ENCODE results near the gene SMIM30.

Gene SMIM30

GRCh38 chr7:113113912-113114311 is 4.4 kb downstream of the SMIM30 start:
- no peaks in the 10 kb centered on the region for H3K36me3 ChIP-seq (ENCODE audit: control insufficient read depth, insufficient read depth, low read length)
- H3K9me3 ChIP-seq (ENCODE audit: control insufficient read depth, low read length) = no peaks in the 10 kb centered on the region
- H3K27ac ChIP-seq (ENCODE audit: insufficient read depth, low read length, poor library complexity, severe bottlenecking) = no peak overlapping the region
- H3K4me3 ChIP-seq (ENCODE audit: insufficient read depth, low read depth, low read length, poor library complexity, severe bottlenecking) = no peak overlapping the region
- no peaks in the 10 kb centered on the region for H3K27me3 ChIP-seq (replicated peaks; ENCODE audit: control insufficient read depth, insufficient read depth, low read length, poor library complexity, severe bottlenecking)
- H3K4me1 ChIP-seq (ENCODE audit: control insufficient read depth, insufficient read depth, low read length, poor library complexity, severe bottlenecking) = no peaks in the 10 kb centered on the region
- no peak for DNase-seq

DNA sequence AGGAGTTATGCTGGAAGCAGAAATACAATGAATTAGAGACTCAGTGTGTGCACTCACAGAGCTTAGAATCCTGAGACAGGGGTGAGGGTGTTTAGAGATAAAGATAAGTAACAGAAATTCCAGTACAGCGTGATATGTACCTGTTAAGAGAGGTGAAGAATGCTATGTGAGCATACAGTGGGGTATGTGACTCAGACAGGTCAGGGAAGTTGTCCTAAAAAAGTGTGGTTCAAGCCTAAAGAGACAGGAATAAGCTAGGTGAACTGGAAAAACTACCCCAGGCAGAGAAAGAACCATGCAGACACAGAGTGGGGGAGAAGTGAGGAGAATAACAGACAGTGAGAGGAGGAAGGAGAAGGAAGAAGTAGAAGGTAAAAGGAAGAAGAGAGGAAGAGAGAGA is 8.6 kb downstream of the SMIM30 start:
- H3K4me3 ChIP-seq (ENCODE audit: insufficient read depth, low read depth, low read length, poor library complexity, severe bottlenecking) = no peak overlapping the region
- no peaks in the 10 kb centered on the region for H3K27me3 ChIP-seq (replicated peaks; ENCODE audit: control insufficient read depth, insufficient read depth, low read length, poor library complexity, severe bottlenecking)
- no peaks in the 10 kb centered on the region for H3K9me3 ChIP-seq (ENCODE audit: control insufficient read depth, low read length)
- no peak for DNase-seq
- H3K36me3 ChIP-seq (ENCODE audit: control insufficient read depth, insufficient read depth, low read length) = no peaks in the 10 kb centered on the region
- no peak overlapping the region for H3K27ac ChIP-seq (ENCODE audit: insufficient read depth, low read length, poor library complexity, severe bottlenecking)
- H3K4me1 ChIP-seq (ENCODE audit: control insufficient read depth, insufficient read depth, low read length, poor library complexity, severe bottlenecking) = no peaks in the 10 kb centered on the region

GRCh38 chr7:113100121-113100603 is 18.2 kb downstream of the SMIM30 start:
- Histone ChIP-seq H3K27ac (ENCODE audit: insufficient read depth, low read length, poor library complexity, severe bottlenecking) (no peak overlapping the region), H3K36me3 (ENCODE audit: control insufficient read depth, insufficient read depth, low read length) (no peaks in the 10 kb centered on the region), H3K27me3 (replicated peaks; ENCODE audit: control insufficient read depth, insufficient read depth, low read length, poor library complexity, severe bottlenecking) (no peaks in the 10 kb centered on the region), H3K9me3 (ENCODE audit: control insufficient read depth, low read length) (no peaks in the 10 kb centered on the region), H3K4me1 (ENCODE audit: control insufficient read depth, insufficient read depth, low read length, poor library complexity, severe bottlenecking) (no peaks in the 10 kb centered on the region), H3K4me3 (ENCODE audit: insufficient read depth, low read depth, low read length, poor library complexity, severe bottlenecking) (no peak overlapping the region)
- DNase-seq = no peak

DNA sequence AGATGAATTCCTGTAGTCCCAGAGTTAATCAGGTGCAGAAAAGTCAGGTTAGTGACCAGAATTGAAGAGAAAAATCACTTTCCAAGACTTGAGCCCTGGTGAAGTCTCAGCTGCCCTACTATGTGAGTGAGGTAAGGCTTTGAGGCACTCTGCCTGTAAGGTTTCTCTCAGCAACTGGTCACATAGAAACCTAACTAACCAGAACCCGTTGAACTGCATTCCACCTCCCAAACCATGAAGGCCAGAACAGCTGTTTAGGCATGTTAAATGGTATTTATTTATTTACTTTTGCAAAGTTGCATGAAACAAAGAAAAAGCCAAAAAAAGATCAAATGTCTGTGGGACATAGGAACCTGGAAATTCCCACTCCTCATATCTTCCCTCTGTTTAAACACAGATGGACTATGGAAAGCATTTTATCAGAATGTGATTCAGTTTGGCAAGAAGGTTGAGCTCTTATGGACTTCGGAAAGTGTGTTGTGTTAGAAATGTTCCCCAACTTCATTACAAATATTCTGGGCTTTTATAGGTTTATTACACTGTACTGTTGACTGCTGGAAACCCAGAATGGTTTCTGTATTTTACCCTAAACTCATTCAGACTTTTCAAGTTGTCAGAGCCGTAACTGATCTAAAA is 19.0 kb downstream of the SMIM30 start:
- no peak overlapping the region for H3K4me3 ChIP-seq (ENCODE audit: insufficient read depth, low read depth, low read length, poor library complexity, severe bottlenecking)
- no peaks in the 10 kb centered on the region for H3K36me3 ChIP-seq (ENCODE audit: control insufficient read depth, insufficient read depth, low read length)
- DNase-seq = no peak
- H3K27me3 ChIP-seq (replicated peaks; ENCODE audit: control insufficient read depth, insufficient read depth, low read length, poor library complexity, severe bottlenecking) = no peaks in the 10 kb centered on the region
- no peak overlapping the region for H3K27ac ChIP-seq (ENCODE audit: insufficient read depth, low read length, poor library complexity, severe bottlenecking)
- H3K9me3 ChIP-seq (ENCODE audit: control insufficient read depth, low read length) = no peaks in the 10 kb centered on the region
- H3K4me1 ChIP-seq (ENCODE audit: control insufficient read depth, insufficient read depth, low read length, poor library complexity, severe bottlenecking) = no peaks in the 10 kb centered on the region

GRCh38 chr7:113094517-113095249 is 23.7 kb downstream of the SMIM30 start:
- no peak for DNase-seq
- Histone ChIP-seq H3K4me3 (ENCODE audit: insufficient read depth, low read depth, low read length, poor library complexity, severe bottlenecking) (no peak overlapping the region), H3K4me1 (ENCODE audit: control insufficient read depth, insufficient read depth, low read length, poor library complexity, severe bottlenecking) (no peaks in the 10 kb centered on the region), H3K36me3 (ENCODE audit: control insufficient read depth, insufficient read depth, low read length) (no peaks in the 10 kb centered on the region), H3K9me3 (ENCODE audit: control insufficient read depth, low read length) (no peaks in the 10 kb centered on the region), H3K27me3 (replicated peaks; ENCODE audit: control insufficient read depth, insufficient read depth, low read length, poor library complexity, severe bottlenecking) (no peaks in the 10 kb centered on the region), H3K27ac (ENCODE audit: insufficient read depth, low read length, poor library complexity, severe bottlenecking) (no peak overlapping the region)

- H3K4me1 ChIP-seq (ENCODE audit: control insufficient read depth, insufficient read depth, low read length, poor library complexity, severe bottlenecking) = no peaks in the 10 kb centered on the region
- no peaks in the 10 kb centered on the region for H3K36me3 ChIP-seq (ENCODE audit: control insufficient read depth, insufficient read depth, low read length)
- no peak overlapping the region for H3K4me3 ChIP-seq (ENCODE audit: insufficient read depth, low read depth, low read length, poor library complexity, severe bottlenecking)
- no peaks in the 10 kb centered on the region for H3K9me3 ChIP-seq (ENCODE audit: control insufficient read depth, low read length)
- H3K27me3 ChIP-seq (replicated peaks; ENCODE audit: control insufficient read depth, insufficient read depth, low read length, poor library complexity, severe bottlenecking) = no peaks in the 10 kb centered on the region
- H3K27ac ChIP-seq (ENCODE audit: insufficient read depth, low read length, poor library complexity, severe bottlenecking) = no peak overlapping the region
- no peak for DNase-seq
These were observed 24.8 kb downstream of the SMIM30 start for GRCh38 chr7:113093561-113093960.

GRCh38 chr7:113092762-113093161 is 25.6 kb downstream of the SMIM30 start:
- no peak for DNase-seq
- no peaks in the 10 kb centered on the region for H3K4me1 ChIP-seq (ENCODE audit: control insufficient read depth, insufficient read depth, low read length, poor library complexity, severe bottlenecking)
- no peaks in the 10 kb centered on the region for H3K9me3 ChIP-seq (ENCODE audit: control insufficient read depth, low read length)
- H3K27ac ChIP-seq (ENCODE audit: insufficient read depth, low read length, poor library complexity, severe bottlenecking) = no peak overlapping the region
- H3K4me3 ChIP-seq (ENCODE audit: insufficient read depth, low read depth, low read length, poor library complexity, severe bottlenecking) = no peak overlapping the region
- no peaks in the 10 kb centered on the region for H3K36me3 ChIP-seq (ENCODE audit: control insufficient read depth, insufficient read depth, low read length)
- H3K27me3 ChIP-seq (replicated peaks; ENCODE audit: control insufficient read depth, insufficient read depth, low read length, poor library complexity, severe bottlenecking) = no peaks in the 10 kb centered on the region

DNA sequence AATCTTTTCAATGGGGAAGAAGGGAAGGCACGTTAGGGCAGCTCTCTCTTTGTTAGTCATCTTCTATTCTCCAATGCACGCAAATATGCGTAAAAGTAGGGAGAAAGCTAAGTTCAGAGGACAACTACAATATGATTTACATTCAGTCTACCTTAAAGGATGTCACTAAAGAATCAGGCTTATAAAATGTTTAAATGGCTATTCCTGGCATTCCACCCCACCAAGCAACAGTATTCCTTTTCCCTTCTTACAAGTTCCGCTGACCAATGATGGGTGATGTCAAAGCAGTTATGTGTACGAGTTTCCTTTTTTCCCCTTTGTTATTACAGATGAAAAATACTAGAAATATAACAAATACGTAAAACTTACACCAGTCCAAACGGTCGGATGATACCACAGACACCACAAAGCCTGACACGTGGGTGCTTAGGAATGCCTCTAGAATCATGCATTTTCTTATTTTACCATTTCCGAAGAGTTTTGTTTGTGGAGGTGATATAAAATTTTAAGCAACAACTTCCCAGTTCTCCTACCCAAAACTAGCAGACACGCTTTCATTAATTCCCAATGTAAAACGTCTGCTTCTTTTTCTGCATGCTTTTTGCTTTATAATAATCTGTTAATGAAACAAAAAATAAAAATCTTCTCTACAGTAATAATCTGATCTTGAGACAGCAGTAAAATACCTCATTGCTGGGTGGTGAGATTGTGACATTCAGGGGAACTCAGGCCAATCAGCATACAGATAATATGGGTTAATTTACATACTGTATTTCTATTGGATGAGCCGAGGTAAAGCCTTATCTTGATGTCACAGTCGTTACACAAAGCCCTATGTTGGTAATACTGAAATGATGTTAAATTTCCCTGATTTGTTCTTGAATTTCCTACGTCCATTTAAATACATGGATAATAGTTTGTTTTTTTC is 31.0 kb downstream of the SMIM30 start:
- Histone ChIP-seq H3K27ac (ENCODE audit: insufficient read depth, low read length, poor library complexity, severe bottlenecking) (no peak overlapping the region), H3K4me3 (ENCODE audit: insufficient read depth, low read depth, low read length, poor library complexity, severe bottlenecking) (no peak overlapping the region), H3K27me3 (replicated peaks; ENCODE audit: control insufficient read depth, insufficient read depth, low read length, poor library complexity, severe bottlenecking) (peaks cover 17% of the 10 kb centered on the region), H3K4me1 (ENCODE audit: control insufficient read depth, insufficient read depth, low read length, poor library complexity, severe bottlenecking) (peaks cover 7% of the 10 kb centered on the region), H3K36me3 (ENCODE audit: control insufficient read depth, insufficient read depth, low read length) (no peaks in the 10 kb centered on the region), H3K9me3 (ENCODE audit: control insufficient read depth, low read length) (no peaks in the 10 kb centered on the region)
- DNase-seq = no peak

DNA sequence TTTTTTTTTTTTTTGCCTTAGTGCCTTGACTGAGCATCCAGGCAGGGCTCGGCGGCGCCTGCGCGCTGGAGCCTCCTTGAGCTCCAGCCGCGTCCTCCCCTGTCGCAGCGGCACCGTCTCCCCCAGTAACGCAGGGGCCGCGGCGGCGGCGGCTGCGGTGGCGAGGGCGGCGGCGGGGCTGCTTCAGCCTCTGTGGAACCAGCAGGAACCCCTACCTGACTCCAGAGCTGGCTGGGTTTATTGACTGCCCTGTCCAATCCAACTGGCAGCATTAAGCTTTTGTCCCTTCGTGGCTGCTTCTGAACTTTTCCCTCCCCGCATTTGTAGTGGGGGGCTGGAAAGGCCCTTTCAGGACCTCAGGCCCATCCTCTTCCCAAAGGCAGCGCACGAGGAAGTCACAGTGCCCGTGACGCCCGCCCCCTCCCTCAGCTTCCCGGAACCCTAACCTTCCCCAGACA is 31.9 kb downstream of the SMIM30 start, which contains the start of gene GPR85:
GPR85 (minus strand) TSS at position 397 of the 458 bp plus-strand sequence. CDS start 2,106 bp downstream, outside the sequence.
- no peaks in the 10 kb centered on the region for H3K9me3 ChIP-seq (ENCODE audit: control insufficient read depth, low read length)
- H3K27ac ChIP-seq (ENCODE audit: insufficient read depth, low read length, poor library complexity, severe bottlenecking) = no peak within 1 kb of the TSS
- H3K27me3 ChIP-seq (replicated peaks; ENCODE audit: control insufficient read depth, insufficient read depth, low read length, poor library complexity, severe bottlenecking) = peaks cover 17% of the 10 kb centered on the region
- no peak within 1 kb of the TSS for H3K4me3 ChIP-seq (ENCODE audit: insufficient read depth, low read depth, low read length, poor library complexity, severe bottlenecking)
- H3K4me1 ChIP-seq (ENCODE audit: control insufficient read depth, insufficient read depth, low read length, poor library complexity, severe bottlenecking) = peaks cover 7% of the 10 kb centered on the region
- DNase-seq = no peak
- no peaks in the 10 kb centered on the region for H3K36me3 ChIP-seq (ENCODE audit: control insufficient read depth, insufficient read depth, low read length)

All from effector memory CD4-positive, alpha-beta T cell (primary cell).